Activated CD8-positive, alpha-beta memory T cell treated with anti-CD3 and anti-CD28 coated beads for 1 hour (primary cell): ENCODE results near the gene SLC24A3.

Experiments
- DNase-seq, 2 donors: peaks; one replicate each; pipeline ENCODE4 v3.0.0-alpha.2; 2020; ENCODE audit warnings: low read depth in 1 of 2; ENCODE audit errors: extremely low read depth in 1 of 2

SLC24A3 gene

DNA sequence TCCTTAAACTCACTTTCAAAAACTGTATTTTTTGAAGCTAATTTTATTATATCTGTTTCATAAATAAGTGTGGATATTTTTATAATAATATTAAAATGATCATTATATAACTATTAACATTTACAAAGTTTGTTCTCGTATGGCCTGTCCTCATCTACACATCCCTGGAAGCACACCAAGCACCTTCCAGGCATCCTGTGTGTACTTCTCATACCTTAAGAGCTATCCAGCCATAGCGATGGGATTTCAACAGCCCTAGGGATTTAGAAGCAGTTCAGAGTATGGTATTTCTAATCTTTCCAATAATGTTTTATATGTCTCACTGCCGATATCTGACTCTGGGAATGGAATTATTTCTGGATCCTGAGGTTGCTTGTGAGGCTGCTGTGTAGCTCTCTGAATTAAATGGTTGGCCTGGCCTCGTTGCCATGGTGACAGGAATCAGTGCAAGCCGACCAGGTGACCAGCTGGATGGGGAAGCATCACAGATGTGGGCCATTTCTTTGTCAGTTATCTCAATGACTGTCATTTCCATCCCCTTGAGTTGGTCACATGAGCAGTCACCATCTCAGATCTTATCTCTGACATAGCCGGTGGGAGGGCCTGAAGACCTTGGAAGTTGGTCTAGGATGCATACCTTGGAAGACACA is 280.4 kb downstream of the SLC24A3 start:
- DNase-seq = no peak

GRCh38 chr20:19493794-19494495 is 281.5 kb downstream of the SLC24A3 start:
- DNase-seq = no peak

DNA sequence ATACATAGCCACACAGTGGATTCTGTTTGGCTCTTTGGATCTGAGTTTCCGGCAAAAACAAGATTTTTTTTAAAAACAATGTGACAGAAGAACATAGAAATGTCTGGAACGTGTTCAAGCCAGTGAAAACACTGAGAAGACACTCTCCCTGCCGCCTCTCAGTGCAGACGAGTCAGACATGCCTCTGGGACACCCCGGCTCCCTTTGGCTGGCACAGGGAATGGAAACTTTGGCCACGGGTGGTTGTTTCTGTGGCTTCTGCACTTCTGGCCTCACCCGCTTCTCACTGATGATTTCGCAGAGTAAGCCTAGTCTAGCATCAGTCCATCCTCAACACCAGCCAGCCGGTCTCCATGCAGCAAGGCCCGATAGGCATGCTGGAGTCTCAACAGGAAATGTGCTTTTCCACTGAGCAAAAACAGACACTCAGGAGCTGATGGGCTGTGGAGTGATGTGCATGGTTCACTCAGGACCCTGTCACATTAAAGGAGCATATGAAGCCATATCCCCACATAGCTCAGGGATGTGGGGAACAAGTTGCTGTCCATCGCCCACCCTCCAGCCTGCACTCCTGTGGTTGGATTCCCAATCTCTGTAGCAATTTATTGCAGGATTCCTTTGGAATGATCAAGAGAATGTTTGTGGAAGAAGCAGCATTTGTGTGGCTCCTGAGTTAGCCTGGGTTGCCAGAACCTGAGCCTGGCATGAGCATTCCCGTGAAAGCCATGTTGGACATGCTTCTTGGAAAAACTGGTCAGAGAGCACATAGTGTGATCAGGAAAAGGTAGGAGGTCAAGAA is 283.7 kb downstream of the SLC24A3 start:
- no peak for DNase-seq

GRCh38 chr20:19497064-19497463 is 284.6 kb downstream of the SLC24A3 start:
- no peak for DNase-seq

- DNase-seq = no peak
Observed at GRCh38 chr20:19498756-19499155, 286.3 kb downstream of the SLC24A3 start.

- DNase-seq = no peak
Observed at GRCh38 chr20:19501476-19502115, 289.2 kb downstream of the SLC24A3 start.

GRCh38 chr20:19502169-19502568 is 289.7 kb downstream of the SLC24A3 start:
- DNase-seq = no peak

- no peak for DNase-seq
Observed at GRCh38 chr20:19504251-19504650, 291.8 kb downstream of the SLC24A3 start.

GRCh38 chr20:19506021-19506420 is 293.6 kb downstream of the SLC24A3 start:
- DNase-seq = no peak

DNA sequence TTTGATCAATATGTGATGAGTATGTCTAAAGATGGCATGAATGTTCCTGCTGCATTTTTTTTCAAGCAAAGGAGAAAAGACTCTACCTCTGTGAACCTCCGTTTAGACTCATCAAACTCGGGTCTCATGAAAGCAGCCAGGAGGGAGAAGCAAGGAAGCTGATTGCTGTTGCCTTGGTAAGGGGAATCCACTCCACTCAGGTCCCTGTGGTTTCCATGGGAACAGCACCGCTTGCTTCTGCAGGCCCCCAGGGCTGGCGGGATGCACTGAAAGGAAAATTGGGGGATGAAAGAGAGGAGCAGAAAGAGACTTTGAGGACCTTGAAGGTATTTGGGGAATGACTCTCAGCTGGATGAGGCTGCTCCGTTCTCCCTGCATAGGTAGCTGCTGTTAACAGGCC is 296.0 kb downstream of the SLC24A3 start:
- no peak for DNase-seq

GRCh38 chr20:19510611-19511010 is 298.2 kb downstream of the SLC24A3 start:
- DNase-seq = no peak

GRCh38 chr20:19511931-19512330 is 299.5 kb downstream of the SLC24A3 start:
- DNase-seq = no peak

DNA sequence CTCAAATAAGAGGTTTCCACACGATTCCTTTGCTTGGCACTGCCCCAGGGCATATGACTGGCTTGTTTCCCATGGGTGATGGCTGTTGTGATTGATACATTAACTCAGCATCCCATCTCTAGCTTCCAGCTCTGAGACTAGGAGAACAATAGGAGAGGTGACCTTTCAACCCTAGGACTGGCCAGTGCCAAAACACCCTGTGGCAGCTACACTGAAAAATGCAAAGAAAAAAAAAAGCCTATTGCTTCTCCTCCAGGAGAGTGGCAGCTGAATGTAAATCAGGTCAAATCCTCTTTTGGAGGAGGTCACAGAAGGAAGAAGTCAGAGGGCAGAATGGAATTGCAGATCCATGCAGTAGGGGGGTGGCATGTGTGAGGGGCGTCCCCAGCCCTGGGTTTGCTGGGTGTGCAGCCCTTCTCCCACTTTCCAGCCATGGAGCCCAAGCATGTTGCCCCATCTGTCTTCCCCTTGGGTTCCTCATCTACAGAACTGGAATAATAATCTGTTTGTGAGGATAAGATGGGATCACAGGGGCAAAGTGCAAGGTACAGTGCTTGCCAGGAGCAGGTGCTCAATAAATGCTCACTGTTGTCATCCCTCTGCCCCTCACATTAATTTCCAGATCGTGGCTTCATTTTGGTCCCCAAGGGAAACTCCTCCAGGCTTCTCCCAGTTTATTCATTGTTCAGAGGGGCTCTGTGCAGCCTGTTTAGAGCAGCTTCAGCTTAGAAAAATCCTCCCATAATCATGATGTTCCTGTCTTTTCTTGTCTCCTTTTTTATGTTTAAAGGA is 300.6 kb downstream of the SLC24A3 start:
- DNase-seq = no peak

GRCh38 chr20:19515074-19515473 is 302.6 kb downstream of the SLC24A3 start:
- no peak for DNase-seq

GRCh38 chr20:19519466-19519865 is 307.0 kb downstream of the SLC24A3 start:
- DNase-seq = no peak

- DNase-seq = no peak
Observed at GRCh38 chr20:19520261-19520660, 307.8 kb downstream of the SLC24A3 start.

GRCh38 chr20:19522071-19522801 is 309.8 kb downstream of the SLC24A3 start:
- DNase-seq = no peak

- no peak for DNase-seq
Observed at GRCh38 chr20:19522836-19523590, 310.6 kb downstream of the SLC24A3 start.

DNA sequence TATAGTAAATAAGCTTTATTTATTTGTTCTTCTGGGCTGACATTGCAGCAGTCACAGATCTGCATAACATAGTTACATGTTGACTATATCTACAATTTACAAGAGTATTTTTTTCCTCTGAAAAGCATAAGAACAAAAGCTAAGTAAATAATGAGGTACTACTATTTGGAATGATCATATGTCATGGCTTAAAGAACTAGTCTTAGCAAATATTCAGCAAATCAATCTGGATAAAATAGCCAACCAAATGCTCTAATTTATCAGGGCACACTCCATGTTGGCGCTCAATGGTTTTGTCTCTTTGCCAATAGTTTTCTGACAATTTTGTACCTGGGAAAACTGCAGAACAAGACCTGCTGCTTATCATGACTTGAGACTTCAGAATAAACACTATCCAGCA is 312.2 kb downstream of the SLC24A3 start:
- no peak for DNase-seq
